ENCODE results near the gene SARM1.

The SARM1 gene

DNA sequence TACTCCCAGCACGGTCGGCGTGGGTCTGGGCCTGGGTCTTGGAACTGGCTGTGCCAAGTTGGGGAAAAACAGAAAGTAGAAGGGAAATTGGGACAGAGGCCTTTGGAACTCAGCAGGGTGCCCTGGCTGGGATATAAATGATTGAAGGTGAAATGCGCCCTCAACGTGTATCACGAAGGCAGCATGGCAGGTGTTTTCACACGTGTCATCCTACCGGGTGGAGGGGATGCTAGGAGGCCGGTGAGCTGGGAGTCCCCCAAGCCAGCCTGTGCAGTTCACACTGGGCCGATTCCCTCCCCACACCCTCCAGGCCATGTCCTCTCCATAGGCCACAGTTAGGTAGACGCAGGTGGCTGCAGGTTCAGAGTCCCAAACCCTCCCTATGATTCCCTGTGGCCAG lies 30.0 kb upstream of the SARM1 start:
- DNase-seq (ENCODE audit: low read depth in 2 of 2): no peak

DNA sequence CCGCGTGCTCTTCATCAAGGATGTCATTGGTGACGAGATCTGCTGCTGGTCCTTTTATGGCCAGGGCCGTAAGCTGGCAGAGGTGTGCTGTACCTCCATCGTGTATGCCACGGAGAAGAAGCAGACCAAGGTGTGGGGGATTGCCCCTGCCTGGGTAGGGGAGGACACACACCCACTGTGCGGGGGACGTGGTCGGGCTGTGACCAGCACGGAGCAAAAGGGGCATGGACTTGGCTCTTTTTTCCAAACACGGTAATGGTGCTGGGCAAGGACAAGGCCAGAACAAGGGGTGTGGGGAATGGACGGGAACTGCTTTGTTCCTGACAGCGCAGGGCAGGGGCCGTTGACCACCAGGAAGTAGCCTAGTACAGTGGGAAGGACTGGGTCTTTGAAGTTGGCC lies 29.2 kb upstream of the SARM1 start:
- no peak for DNase-seq (ENCODE audit: low read depth in 2 of 2)

DNA sequence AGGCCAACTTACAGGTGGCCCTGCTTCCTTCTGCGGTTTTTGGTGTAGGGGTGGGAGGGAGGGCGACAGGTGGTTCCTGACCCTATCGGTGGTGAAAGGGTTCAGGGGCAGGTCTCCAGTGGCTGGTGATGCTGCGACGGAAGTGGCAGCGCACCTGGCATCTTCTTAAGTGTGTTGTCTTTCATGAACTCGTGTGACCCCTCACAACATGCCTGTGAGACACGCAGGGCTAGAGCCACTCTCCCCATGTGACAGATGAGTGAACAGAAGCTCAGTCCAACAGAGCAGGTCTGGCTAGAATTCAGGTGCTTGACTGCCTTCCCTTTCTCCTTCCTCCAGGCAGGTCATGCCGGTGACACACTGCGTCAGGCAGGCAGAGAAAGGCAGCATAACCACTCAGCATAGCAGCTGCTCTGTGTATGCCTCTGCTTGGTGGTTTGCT lies 28.0 kb upstream of the SARM1 start:
- DNase-seq (ENCODE audit: low read depth in 2 of 2): no peak

DNA sequence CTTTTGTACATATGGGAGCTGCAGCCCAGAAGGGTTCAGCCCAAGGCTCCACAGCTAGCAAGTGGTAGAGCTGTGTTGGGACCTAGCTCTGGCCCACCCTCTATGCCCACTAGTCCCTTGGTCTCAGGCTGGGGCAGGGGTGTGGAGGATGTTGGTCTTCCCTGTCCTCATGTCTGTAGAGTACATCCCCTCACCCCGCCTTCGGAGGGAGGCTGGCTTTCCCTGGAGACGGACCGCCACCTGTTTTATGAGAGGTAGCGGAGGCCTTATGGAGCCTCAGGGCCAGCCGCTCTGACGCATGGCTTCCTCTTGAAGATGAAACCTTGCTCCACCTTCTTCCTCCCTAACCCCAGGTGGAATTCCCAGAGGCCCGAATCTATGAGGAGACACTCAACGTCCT lies 27.5 kb upstream of the SARM1 start:
- DNase-seq (ENCODE audit: low read depth in 2 of 2): no peak

DNA sequence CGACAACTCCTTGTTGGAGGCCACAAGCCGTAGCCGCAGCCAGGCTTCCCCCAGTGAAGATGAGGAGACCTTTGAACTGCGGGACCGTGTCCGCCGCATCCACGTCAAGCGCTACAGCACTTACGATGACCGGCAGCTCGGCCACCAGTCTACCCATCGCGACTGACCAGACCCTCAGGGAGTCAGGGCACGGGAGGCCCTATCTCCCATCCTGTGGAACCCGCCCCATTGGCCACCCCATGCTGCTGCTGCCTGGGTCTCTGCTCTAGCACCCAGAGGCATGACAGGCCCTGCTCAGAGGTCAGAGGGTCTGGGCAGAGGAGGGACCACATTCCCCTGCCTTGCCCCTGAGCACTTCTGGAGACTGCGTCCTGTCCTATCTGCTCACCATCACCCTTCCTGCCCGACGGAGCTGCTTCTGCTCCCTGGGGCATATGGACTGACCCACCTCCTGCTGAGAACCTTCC lies 27.0 kb upstream of the SARM1 start:
- no peak for DNase-seq (ENCODE audit: low read depth in 2 of 2)

DNA sequence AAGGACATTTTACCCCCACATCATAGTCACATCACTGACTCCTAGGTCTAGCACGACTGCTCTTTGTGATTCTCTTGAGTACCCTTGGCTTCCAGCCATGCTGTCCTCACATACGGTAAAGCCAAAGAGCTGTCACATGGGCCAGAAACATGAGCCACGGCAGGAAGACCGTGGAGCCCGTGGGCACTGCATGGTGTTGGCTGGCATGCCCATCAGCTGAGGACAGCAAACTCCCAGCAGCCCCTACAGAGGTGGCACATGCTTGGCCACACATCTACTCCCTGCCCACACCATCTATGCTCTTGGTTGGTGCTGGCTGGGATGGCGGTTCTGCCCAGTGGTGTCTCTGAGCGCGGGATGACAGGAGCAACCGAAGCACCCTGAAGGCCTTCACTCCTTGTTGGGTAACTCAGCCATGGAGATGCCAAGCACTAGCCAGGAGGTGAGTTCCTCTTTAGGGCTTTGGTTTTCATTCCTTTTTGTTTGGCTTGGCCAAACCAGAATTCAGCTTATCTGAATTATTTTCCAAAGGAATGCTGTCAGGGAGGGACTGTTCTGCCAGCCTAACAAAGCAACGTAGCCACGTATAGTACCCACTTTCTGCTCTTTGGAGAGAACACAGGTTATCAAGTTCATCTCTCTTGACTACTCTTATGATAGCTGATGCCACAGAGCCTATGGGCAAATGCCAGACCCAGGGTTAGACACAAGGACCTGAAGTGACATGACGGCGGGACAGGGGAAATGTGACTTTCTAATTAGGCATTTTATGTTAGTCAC lies 25.9 kb upstream of the SARM1 start:
- no peak for DNase-seq (ENCODE audit: low read depth in 2 of 2)

DNA sequence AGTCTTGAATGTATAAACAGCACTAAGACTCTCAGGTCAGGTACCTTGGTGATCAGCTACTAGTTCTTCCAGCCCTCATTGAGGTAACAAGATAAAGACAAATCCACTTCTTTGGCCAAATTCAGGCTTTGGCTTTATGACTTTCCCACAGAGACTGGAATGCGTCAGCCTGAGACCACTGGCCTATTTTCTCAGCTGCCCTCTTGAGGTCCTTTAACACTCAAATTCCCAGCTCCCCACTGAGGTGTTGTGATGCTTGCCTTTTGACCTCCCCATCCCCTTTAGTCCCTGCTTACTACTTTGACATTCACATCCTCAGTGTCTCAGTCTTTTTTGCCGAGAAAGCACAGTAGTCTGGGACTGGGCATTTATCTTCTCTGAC lies 25.3 kb upstream of the SARM1 start:
- DNase-seq (ENCODE audit: low read depth in 2 of 2): no peak

DNA sequence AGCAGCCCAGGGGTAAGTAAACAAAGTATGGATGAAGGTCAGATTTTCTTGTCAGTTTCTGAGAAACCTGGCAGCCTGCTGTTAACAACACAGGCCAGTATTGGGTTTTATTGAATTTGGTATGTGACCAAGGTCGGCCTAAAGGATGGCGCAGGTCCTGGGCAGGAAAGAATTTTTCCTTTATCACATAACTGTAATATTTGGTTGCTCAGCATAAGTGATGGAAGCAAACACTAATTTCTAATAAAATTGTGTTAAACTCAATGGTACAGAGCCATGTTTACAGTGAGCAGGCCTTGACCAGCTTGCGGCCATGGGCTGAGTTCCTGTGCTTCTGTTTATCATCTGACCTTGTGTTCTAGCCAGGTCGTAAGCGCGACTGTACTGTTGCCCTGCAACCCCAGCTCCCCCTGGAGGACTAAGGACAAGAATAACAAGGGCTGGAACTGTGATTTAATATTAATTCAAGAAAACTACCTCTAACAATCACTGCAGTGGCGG lies 24.7 kb upstream of the SARM1 start:
- no peak for DNase-seq (ENCODE audit: low read depth in 2 of 2)

DNA sequence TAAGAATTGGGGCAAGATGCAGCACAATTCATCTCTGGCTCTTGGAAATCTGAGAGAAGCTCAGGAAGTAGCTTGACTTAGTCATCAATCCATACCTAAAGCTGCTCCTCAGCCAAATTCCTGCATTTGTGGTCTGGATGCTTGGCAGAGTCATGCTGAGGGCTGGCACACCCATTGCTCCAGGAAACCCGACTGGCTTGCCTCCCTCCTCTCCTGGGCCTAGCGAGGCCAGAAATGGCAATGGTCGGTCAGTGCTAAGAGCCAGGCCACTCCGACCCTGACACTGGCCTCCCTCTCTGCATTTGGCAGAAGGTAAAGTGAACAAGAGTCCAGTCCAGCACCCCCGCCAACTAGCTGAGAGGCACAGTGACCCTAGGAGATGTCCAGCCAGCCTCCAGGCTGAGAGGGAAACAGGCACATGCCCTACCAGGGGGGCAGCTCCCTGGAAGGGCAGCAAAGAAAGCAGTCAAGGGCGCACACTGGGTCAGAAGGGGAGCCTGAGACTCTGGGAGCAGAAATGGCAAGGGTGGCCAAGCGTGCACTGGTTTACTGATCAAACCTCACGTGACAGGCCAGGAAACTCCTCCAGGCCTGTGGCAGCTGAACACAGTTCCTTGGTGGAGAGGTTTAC lies 24.1 kb upstream of the SARM1 start:
- peak; percentile 61 to 70 for DNase-seq (ENCODE audit: low read depth in 2 of 2)

DNA sequence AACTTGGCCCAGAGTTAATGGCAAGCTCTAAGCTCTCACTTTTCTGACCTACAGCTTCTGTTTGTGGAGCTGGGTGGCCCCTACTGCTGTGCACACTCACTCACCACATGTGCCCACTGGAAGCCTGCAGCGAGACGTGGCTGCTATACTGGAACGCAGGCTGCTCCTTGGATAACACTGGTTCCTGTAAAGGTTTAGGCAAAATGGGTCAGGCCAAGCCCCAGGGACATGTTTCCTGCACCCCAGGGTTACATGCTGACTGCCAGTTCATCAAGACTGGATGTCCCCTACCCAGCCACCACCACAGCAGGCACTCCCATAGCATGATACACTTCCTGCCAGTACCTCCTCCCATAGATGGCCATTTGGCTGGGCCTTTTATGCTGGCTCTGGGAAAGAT lies 22.5 kb upstream of the SARM1 start:
- DNase-seq (ENCODE audit: low read depth in 2 of 2): no peak

DNA sequence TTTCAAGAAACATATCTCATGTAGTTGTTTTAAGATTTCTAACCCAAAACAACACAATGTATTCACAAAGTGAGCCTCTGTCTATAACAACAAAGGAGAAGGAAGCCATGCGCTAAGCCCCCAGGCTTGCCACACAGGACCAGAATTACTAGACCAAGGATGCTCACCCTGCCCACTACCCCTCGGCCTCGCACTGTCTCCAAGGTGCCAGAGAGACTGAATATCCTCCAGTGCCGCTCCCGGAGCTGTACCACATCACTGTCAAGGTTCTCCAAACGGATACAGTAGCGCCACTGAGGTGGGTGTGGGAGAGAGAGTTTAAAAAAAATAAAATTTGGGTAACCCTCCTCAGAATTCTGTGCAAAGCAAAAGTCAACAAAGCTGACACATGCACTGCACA lies 21.2 kb upstream of the SARM1 start:
- no peak for DNase-seq (ENCODE audit: low read depth in 2 of 2)

DNA sequence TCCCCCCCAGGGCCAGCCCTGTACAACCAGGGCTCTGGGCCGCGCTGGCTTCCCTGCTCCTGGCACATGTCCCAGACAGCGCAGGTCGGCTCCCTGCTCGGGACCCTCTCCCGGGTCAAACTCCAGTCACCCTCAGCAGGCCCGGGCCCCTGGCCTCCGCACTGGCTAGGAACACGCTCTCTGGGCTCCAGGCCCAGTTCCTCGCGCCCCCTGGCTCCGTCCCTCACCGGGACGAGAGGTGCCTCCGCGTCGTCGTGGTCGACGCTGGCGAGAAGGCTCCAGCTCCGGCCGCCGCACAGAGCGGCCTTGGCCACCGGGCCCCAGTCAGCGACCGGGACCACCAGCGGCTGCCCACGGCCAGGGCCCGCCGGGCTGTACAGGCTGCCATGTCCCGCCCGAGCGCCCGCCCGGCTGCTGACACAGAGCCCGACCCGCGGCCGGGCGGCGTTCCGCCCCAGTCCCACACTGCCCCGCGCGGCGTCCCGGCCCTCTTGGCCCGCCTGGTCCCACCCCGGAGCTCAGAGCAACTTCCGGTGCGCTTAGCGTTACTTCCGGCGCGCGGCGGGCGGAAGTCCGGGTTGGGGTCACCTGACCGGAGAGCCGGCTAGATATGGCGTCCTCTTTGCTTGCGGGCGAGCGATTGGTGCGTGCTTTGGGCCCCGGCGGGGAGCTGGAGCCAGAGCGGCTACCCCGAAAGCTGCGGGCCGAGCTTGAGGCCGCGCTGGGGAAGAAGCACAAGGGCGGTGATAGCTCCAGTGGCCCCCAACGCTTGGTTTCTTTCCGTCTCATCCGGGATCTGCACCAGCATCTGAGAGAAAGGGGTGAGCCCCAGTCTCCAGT lies 14.2 kb upstream of the SARM1 start, which contains the start of gene POLDIP2:
POLDIP2 (minus strand) TSS at position 467 of the 840 bp plus-strand sequence; CDS start at position 388, 79 bp downstream.
- peak; percentile 86 to 88 for DNase-seq (ENCODE audit: low read depth in 2 of 2)

DNA sequence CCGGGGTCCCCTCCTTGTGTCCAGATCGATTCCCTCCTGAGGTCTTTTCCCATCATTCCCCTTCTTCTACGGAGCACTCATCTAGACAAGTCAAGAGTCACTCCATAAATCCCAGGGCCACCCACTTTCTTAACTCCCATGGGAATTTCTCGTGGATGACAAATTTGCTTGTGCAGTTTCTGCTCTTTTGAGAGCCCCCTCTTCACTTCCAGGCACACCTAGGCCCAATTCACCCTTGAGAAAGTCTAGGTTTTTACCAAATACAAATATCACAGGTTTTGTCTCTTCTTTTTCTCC lies 13.6 kb upstream of the SARM1 start:
- no peak for DNase-seq (ENCODE audit: low read depth in 2 of 2)

DNA sequence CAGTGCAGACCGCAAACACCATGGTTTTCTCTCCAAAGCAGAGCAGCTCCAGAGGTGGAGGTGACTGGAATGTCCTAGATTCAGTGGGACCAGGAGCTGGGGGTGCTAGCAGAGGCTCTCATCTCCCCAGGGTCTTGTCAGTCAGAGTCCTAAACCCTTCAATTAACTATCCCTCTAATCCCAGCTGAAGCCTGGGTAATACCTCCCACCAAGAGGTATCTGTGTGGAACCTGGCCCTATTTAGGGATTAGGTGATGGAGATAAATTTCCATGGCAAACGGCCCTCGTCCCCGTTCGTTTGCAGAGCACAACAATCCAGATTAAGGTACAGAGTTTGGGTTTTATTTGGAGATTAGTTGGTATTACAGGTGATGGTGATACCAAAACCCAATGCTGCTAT lies 8.3 kb upstream of the SARM1 start:
- no peak for DNase-seq (ENCODE audit: low read depth in 2 of 2)

DNA sequence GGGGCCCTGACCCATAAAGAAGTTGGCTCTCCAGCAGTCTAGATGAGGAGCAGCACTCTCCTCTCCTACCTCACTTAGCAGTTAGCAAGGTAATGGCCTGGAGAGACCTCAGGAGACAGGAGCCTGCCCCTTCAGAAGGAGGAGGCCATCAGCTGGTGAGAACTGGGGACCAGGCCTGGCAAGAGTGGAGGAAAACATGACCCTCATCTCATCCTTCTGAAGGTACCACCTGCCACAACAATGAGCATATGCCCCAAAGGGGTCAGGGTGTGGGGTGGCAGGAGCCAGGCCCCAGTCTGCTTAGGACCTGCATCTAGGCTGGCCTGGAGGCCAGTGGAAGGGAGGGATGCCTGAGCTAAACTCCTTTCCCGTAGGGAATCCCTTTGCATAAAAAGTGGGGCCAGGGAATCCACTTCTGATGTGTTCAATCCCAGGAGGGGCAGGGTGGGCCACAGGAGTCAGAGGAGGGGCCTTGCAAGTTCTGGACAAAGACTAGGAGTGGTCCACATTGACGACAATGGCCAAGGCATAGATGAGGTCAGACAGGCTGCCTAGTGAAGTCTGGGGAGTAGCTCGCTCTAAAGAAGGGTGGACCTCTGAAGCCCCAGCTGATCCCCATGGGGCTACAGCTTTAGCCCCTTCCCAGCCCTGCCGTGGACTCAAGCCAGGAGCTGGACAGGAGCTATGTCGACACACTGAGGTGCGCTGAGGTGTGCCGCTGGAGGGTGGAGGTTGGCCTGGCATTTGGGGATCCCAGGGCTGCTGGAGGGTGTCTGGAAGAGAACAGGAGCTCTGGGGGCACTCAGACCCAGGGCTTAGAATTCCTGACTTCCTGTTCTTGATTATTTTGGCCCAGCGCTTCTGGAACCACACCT lies 7.5 kb upstream of the SARM1 start:
- DNase-seq (ENCODE audit: low read depth in 2 of 2): no peak

DNA sequence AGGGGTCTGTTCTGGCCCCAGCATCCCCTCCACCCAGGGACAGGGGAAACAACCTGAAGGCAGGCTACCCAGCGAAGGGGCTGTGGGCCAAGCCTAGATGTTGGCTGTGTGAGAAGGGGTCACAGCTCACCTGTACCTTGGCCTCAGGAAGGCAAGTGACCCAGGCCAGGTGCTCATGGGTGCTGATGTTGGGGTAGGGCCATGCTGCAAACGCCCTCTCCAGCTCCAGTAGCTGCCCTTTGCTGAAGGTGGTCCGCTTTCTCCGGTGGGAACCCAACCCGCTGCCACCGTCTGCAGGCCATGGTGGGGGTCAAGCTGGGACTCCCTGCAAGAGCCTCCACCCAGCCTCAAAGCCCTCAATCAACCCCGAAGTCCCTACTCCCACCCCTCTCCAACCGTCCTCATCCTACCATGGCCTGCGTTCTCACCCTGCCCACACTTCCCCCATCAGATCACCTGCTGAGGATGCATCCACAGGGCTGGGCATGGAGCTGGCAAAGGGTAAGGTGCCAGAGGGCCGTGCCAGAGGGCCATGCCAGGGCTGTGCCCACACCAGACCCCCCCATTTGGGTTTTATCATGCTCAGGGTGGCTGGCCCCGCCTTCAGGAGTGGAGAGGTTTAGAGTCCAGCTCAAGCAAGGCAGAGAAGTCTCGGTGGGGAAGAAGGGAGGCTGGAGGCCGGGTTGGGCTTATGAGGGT lies 6.7 kb upstream of the SARM1 start, which contains the start of gene SEBOX:
SEBOX (minus strand) TSS at position 535 of the 699 bp plus-strand sequence; CDS start at position 487, 48 bp downstream.
- DNase-seq (ENCODE audit: low read depth in 2 of 2): no peak

DNA sequence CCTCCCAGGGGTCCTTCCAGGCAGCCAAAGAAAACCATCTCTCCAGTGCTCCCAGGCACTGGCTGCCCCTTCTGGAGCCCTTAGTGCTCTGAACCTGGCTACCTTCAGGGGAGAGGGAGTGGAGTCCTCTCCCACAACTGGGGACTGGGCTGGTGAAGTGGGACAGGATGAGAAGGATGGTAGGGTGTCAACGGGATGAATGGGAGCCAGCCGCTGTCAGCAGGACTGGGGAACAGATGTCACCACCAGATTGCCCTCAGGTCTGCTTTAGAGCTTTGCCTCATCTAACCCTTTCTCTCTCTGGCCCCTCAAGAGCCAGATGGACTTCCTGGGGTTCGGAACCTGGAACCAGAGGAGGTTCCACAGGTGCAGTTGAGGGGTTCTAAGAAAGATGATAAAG lies 6.0 kb upstream of the SARM1 start:
- DNase-seq (ENCODE audit: low read depth in 2 of 2): no peak

DNA sequence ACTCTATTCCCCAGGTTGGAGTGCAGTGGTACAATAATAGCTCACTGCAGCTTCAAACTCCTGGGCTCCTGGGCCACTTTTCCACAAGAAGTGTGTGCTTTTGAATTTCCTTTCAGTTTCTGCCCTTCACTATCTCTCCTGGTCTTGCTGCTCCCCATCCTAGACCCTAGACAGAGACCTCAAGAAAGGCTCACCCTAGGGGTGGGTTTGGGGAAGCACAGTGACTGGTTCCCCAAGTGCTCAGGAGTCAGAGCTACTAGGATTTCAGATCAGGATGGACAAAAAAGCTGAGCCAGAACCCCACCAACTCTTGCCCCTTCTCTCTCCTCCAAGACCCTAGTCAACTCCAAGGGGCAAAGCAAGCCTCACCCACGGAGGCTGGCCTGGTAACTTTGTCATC lies 4.9 kb upstream of the SARM1 start:
- DNase-seq (ENCODE audit: low read depth in 2 of 2): no peak

DNA sequence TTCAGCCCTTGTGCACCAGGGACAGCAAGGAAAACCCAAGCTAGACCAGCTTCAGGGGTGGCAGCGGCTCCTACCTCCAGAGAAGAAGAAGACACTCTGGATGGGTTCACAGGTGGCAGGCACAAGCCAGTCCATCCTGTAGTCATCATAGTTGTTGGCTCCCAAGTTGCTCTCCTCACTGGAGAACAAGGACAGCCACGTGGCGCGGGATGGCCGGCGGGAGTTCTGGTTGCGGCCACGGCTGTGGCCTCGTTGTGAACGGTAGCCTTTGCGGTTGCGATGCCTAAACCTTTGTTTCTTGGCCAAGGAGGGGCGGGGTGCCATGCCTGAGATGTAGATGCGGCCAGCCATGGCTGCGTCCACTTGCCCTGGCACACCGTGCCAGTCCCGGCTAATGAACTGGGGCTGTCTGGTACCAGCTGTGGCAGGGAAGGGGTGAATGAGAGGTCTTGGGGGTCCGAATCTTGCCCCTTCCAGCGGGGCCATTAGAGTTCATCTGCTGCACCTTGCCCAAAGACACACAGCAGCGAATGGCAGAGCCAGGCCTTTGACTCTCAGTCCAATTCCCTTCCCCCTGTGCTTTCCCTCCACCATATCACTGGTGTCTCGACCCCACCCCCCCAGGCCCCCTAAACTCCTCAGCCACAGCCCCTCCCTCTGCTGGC lies 3.7 kb upstream of the SARM1 start:
- no peak for DNase-seq (ENCODE audit: low read depth in 2 of 2)

DNA sequence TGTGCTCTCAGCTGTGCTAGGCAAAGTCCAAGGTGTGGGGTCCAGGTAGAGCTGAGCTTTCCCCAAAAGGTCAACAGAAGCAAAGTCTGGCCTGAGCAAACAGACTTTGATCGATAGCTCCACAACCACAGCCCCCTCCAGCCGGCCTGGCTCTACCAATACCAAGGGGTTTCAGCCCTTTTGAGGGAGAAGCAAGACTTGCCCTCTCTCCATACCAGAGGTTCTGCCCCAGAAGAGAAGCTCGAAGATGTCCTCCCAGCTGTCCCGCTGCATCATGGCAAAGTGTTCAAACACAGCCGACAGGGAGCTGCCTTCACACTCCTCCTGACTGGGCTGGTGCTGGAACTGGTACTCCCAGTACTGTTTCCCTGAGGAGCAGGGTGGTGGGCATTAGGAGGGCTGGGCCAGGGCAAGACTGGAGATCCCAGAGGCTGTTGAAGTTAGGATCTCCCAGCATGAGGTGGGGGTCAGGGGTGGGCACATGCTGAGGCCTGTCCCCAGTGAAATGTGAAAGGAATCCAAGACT lies 3.1 kb upstream of the SARM1 start:
- no peak for DNase-seq (ENCODE audit: low read depth in 2 of 2)
